H1 (cell line): ENCODE measurements around the gene RASAL2. TPM values are rescaled to one million over a fixed set of nuclear protein-coding genes. Genes with fewer than 3 reads are reported as not detected.

ENCODE experiments used
- CTCF ChIA-PET: fragments of 300-600 bp; sonication (Branson Sonifier 250); formaldehyde crosslinking; loops from one replicate; lab custom pipeline; 2021; ENCODE audit not compliant: partially characterized antibody; lab: Charles Lee
- POLR2A ChIA-PET: fragments of 300-600 bp; sonication (Branson Sonifier 250); formaldehyde crosslinking; loops from one replicate; lab custom pipeline; 2021; ENCODE audit warnings: inconsistent platforms; ENCODE audit not compliant: partially characterized antibody; lab: Charles Lee
- DNase-seq, 2 experiments: peaks; one replicate each; pipeline versions ENCODE4 v3.0.0 to v3.0.0-alpha.2; 2010 to 2022; ENCODE audit warnings: low spot score in 2 of 2, low read depth in 1 of 2, mixed read lengths in 1 of 2
- FAIRE-seq: peaks from 2 replicates; lab custom pipeline; 2011; peaks lifted over from hg19 to GRCh38; lab: Jason Lieb, UNC
- H2AFZ ChIP-seq: 2 replicates; pipeline ENCODE4 v1.8.1; 2012; ENCODE audit warnings: low read length, inconsistent platforms
- H2AK5ac ChIP-seq: 2 replicates; pipeline ENCODE4 v1.6.1; 2013; ENCODE audit warnings: low read depth, low read length
- H2BK120ac ChIP-seq: replicated peaks from 2 replicates; pipeline ENCODE3; 2013; ENCODE audit warnings: low read depth, low read length, inconsistent platforms
- H2BK12ac ChIP-seq: 2 replicates; pipeline ENCODE4 v1.6.1; 2013; ENCODE audit warnings: low read depth, low read length
- H2BK15ac ChIP-seq: 2 replicates; pipeline ENCODE4 v1.6.1; 2013; ENCODE audit warnings: low read length
- H2BK20ac ChIP-seq: 2 replicates; pipeline ENCODE4 v1.6.1; 2013; ENCODE audit warnings: low read length
- H2BK5ac ChIP-seq: 2 replicates; pipeline ENCODE4 v1.6.1; 2013; ENCODE audit warnings: low read depth, low read length
- H3K14ac ChIP-seq: 2 replicates; pipeline ENCODE4 v1.6.1; 2013; ENCODE audit warnings: inconsistent platforms; ENCODE audit not compliant: insufficient read length
- H3K18ac ChIP-seq: 2 replicates; pipeline ENCODE4 v1.6.1; 2013; ENCODE audit warnings: low read length; ENCODE audit errors: extremely low read depth
- H3K23ac ChIP-seq: 2 replicates; pipeline ENCODE4 v1.6.1; 2013; ENCODE audit warnings: inconsistent platforms; ENCODE audit not compliant: insufficient read length
- H3K23me2 ChIP-seq: 2 replicates; pipeline ENCODE4 v1.6.1; 2013; ENCODE audit warnings: low read depth, low read length
- H3K27ac ChIP-seq: 2 replicates; pipeline ENCODE4 v1.6.1; 2011; ENCODE audit warnings: low read depth, low read length, inconsistent platforms
- H3K27me3 ChIP-seq, 4 experiments: replicated peaks in 1 of 4; 1 replicate in 1 of 4; 2 replicates in 3 of 4; pipeline versions ENCODE4 v1.6.1 to v1.8.1; 2011 to 2013; ENCODE audit warnings: low read length in 3 of 4, mild to moderate bottlenecking in 3 of 4, inconsistent platforms in 2 of 4, mixed read lengths in 2 of 4, moderate library complexity in 1 of 4; ENCODE audit not compliant: control insufficient read depth in 3 of 4, insufficient read depth in 3 of 4; ENCODE audit errors: extremely low read depth in 1 of 4
- H3K36me3 ChIP-seq, 4 experiments: 2 replicates each; pipeline versions ENCODE4 v1.6.1 to v1.8.1; 2011 to 2013; ENCODE audit warnings: mild to moderate bottlenecking in 4 of 4, low read length in 3 of 4, moderate library complexity in 2 of 4, control low read depth in 1 of 4, inconsistent platforms in 1 of 4; ENCODE audit not compliant: insufficient read depth in 4 of 4, control insufficient read depth in 2 of 4
- H3K4ac ChIP-seq: replicated peaks from 2 replicates; pipeline ENCODE3; 2013; ENCODE audit warnings: low read length, low read depth, mixed read lengths, inconsistent platforms; ENCODE audit not compliant: insufficient read length
- H3K4me1 ChIP-seq, 4 experiments: replicated peaks in 1 of 4; 1 replicate in 1 of 4; 2 replicates in 3 of 4; pipeline versions ENCODE4 v1.6.1 to v1.8.1; 2011 to 2013; ENCODE audit warnings: low read length in 3 of 4, inconsistent platforms in 2 of 4, mixed read lengths in 1 of 4; ENCODE audit not compliant: insufficient read depth in 4 of 4, control insufficient read depth in 3 of 4
- H3K4me2 ChIP-seq, 2 experiments: 2 replicates each; pipeline versions ENCODE4 v1.6.1 to v1.8.1; 2011 to 2013; ENCODE audit warnings: low read depth in 2 of 2, low read length in 2 of 2, control low read depth in 1 of 2, inconsistent platforms in 1 of 2, mild to moderate bottlenecking in 1 of 2; ENCODE audit not compliant: insufficient read depth in 1 of 2
- H3K4me3 ChIP-seq, 4 experiments: fragments of 200-600, 300-600 bp in 1 of 4; sonication (generic), shearing (Covaris generic), sonication (Bioruptor Twin) in 1 of 4; 2 replicates each; pipeline versions ENCODE4 v1.5.1 to v1.8.1; 2011 to 2016; ENCODE audit warnings: low read length in 4 of 4, low read depth in 3 of 4, control low read depth in 2 of 4, inconsistent platforms in 2 of 4, mild to moderate bottlenecking in 2 of 4, mixed read lengths in 1 of 4, moderate library complexity in 1 of 4; ENCODE audit not compliant: insufficient read depth in 2 of 4; ENCODE audit errors: extremely low read depth in 1 of 4
- H3K56ac ChIP-seq: replicated peaks from 2 replicates; pipeline ENCODE3; 2013; ENCODE audit warnings: low read depth, mild to moderate bottlenecking, mixed read lengths, low read length, inconsistent platforms; ENCODE audit not compliant: insufficient read length
- H3K79me1 ChIP-seq: 2 replicates; pipeline ENCODE4 v1.6.1; 2013; ENCODE audit warnings: low read depth, low read length, control low read depth
- H3K79me2 ChIP-seq, 2 experiments: 2 replicates each; pipeline versions ENCODE4 v1.6.1 to v1.8.1; 2012 to 2013; ENCODE audit warnings: low read length in 2 of 2, mild to moderate bottlenecking in 2 of 2, inconsistent platforms in 1 of 2; ENCODE audit not compliant: insufficient read depth in 2 of 2, control insufficient read depth in 1 of 2
- H3K9ac ChIP-seq, 4 experiments: replicated peaks in 1 of 4; 1 replicate in 1 of 4; 2 replicates in 3 of 4; pipeline versions ENCODE4 v1.6.1 to v1.8.1; 2011 to 2013; ENCODE audit warnings: low read depth in 3 of 4, low read length in 3 of 4, control low read depth in 2 of 4, mild to moderate bottlenecking in 2 of 4, moderate library complexity in 2 of 4, inconsistent platforms in 1 of 4; ENCODE audit errors: extremely low read depth in 1 of 4
- H3K9me3 ChIP-seq, 2 experiments: 2 replicates each; pipeline versions ENCODE4 v1.6.1 to v1.8.1; 2012 to 2013; ENCODE audit warnings: mild to moderate bottlenecking in 2 of 2, moderate library complexity in 2 of 2, control low read depth in 1 of 2, inconsistent platforms in 1 of 2, low read depth in 1 of 2, low read length in 1 of 2, mixed read lengths in 1 of 2; ENCODE audit not compliant: insufficient read depth in 2 of 2
- H4K20me1 ChIP-seq, 2 experiments: replicated peaks in 1 of 2; 2 replicates each; pipeline versions ENCODE3 to v1.8.1; 2011 to 2013; ENCODE audit warnings: inconsistent platforms in 2 of 2, low read length in 2 of 2, mild to moderate bottlenecking in 1 of 2; ENCODE audit not compliant: insufficient read depth in 2 of 2, control insufficient read depth in 1 of 2
- H4K5ac ChIP-seq: 2 replicates; pipeline ENCODE4 v1.6.1; 2013; ENCODE audit warnings: low read length, low read depth, mixed read lengths, inconsistent platforms; ENCODE audit not compliant: insufficient read length
- H4K8ac ChIP-seq: 2 replicates; pipeline ENCODE4 v1.8.0; 2013; ENCODE audit warnings: mild to moderate bottlenecking, moderate library complexity, low read length, inconsistent platforms; ENCODE audit not compliant: insufficient read depth; ENCODE audit errors: extremely low read depth
- H4K91ac ChIP-seq: replicated peaks from 2 replicates; pipeline ENCODE3; 2013; ENCODE audit warnings: low read length, mixed read lengths, inconsistent platforms; ENCODE audit not compliant: insufficient read length
- ATF3 ChIP-seq: IDR thresholded peaks from 2 replicates; pipeline ENCODE4 v1.6.1; 2011; ENCODE audit warnings: low read depth, mild to moderate bottlenecking, low read length; ENCODE audit not compliant: insufficient read depth
- BCL11A ChIP-seq, 2 experiments: IDR thresholded peaks; one replicate each; pipeline ENCODE4 v1.6.1; 2011; ENCODE audit warnings: low read depth in 2 of 2, low read length in 2 of 2, mild to moderate bottlenecking in 2 of 2
- CBX8 ChIP-seq: fragments of 300-800, 300-1000 bp; sonication (generic); IDR thresholded peaks from 2 replicates; pipeline ENCODE4 v1.7.1; 2016; ENCODE audit warnings: low read depth, low read length, borderline replicate concordance
- FOSL1 ChIP-seq: IDR thresholded peaks from 2 replicates; pipeline ENCODE4 v1.6.1; 2011; ENCODE audit warnings: mild to moderate bottlenecking, low read depth, low read length, moderate library complexity; ENCODE audit not compliant: insufficient read depth
- JUND ChIP-seq: IDR thresholded peaks from 2 replicates; pipeline ENCODE4 v1.6.1; 2011; ENCODE audit warnings: mild to moderate bottlenecking, improper control_type of control experiment, low read length
- TBP ChIP-seq: IDR thresholded peaks from 2 replicates; pipeline ENCODE4 v1.6.1; 2011; ENCODE audit warnings: low read depth, low read length, improper control_type of control experiment
- whole genome bisulfite sequencing, 2 experiments: shearing (Covaris generic) in 1 of 2; methylation state at CpG; one replicate each; pipeline versions ENCODE4 v1.1.6 to v1.1.7; 2013 to 2015; ENCODE audit warnings: low lambda C conversion rate in 2 of 2, mixed read lengths in 2 of 2, inconsistent platforms in 1 of 2, low coverage in 1 of 2, missing lambda C conversion rate in 1 of 2; ENCODE audit not compliant: insufficient replicate concordance in 2 of 2, insufficient coverage in 1 of 2, insufficient read length in 1 of 2; ENCODE audit errors: extremely low coverage in 1 of 2, missing lambda C conversion rate in 1 of 2; 5-methylcytosine and 5-hydroxymethylcytosine counted together
- polyA plus RNA-seq, 7 experiments: library from polyadenylated mRNA; depleted of rRNA in 3 of 7; stranded (reverse) in 5 of 7; unstranded in 2 of 7; fragments of >200 nt in 5 of 7; fragments of 200-250 nt in 2 of 7; gene quantifications; 1 replicate in 5 of 7; 2 replicates in 1 of 7; 4 replicates in 1 of 7; pipeline versions ENCODE4 v1.2.1 to v1.2.3, GENCODE V29; 2011 to 2013; ENCODE audit warnings: missing spikeins in 2 of 7, mixed read lengths in 2 of 7
- total RNA-seq: library from RNA; stranded (reverse); fragmentation: NEBNext Ultra II Directional; extraction: Animal tissue kit (Norgen Biotek cat#: 25700); gene quantifications from 2 replicates; pipeline ENCODE4 v1.2.1, GENCODE V29; 2021

Gene RASAL2
- total and polyA plus RNA-seq, 2 of the 8 experiments (the other 6 are each of a cell fraction or from before 2014, with no cell fraction given): 15.9 to 32.5 TPM

GRCh38 chr1:178127482-178128191 is 33.7 kb downstream of the RASAL2 start:
- no peak for FAIRE-seq
- 88% methylated on average over 2 of the region's 2 CpGs; no CpG with 5 or more reads in 1 of the 2 experiments for WGBS, 2 experiments
- H3K23ac ChIP-seq: no peak overlapping the region
- H2BK120ac ChIP-seq: no peak overlapping the region
- H3K18ac ChIP-seq: no peak overlapping the region
- no peak overlapping the region for H2BK12ac ChIP-seq
- H3K14ac ChIP-seq: no peak overlapping the region
- no peak overlapping the region for H2BK15ac ChIP-seq
- H3K4ac ChIP-seq: no peak overlapping the region
- no peak overlapping the region for H2BK20ac ChIP-seq
- no peak overlapping the region for H4K91ac ChIP-seq
- DNase-seq: no peak
- H3K4me1 ChIP-seq: no peaks in the 10 kb centered on the region
- H2BK5ac ChIP-seq: no peak overlapping the region
- H3K9me3 ChIP-seq: no peaks in the 10 kb centered on the region
- H3K79me1 ChIP-seq: 0 out of 2 replicates have a peak, but pooled peaks cover 3% of the 10 kb centered on the region
- no peak overlapping the region for H4K8ac ChIP-seq
- ChIA-PET POLR2A (no interaction called here), CTCF (no interaction called here)
- H3K27me3 ChIP-seq: no peaks in the 10 kb centered on the region
- H3K79me2 ChIP-seq: peaks cover 0 to 39% of the 10 kb centered on the region in 2 experiments; a peak in 3 of 4 replicates
- no peak overlapping the region for H2AK5ac ChIP-seq
- H3K27ac ChIP-seq: no peak overlapping the region
- H3K56ac ChIP-seq: no peak overlapping the region
- TF ChIP-seq BCL11A (IDR thresholded peaks at IDR 0.05; ENCODE audit: low read depth in 2 of 2, low read length in 2 of 2) (no peak), JUND (no peak), ATF3 (no peak), TBP (no peak), FOSL1 (no peak), CBX8 (no peak)
- no peaks in the 10 kb centered on the region for H3K36me3 ChIP-seq
- H2AFZ ChIP-seq: no peak overlapping the region
- H4K5ac ChIP-seq: no peak overlapping the region
- H3K4me2 ChIP-seq: no peak overlapping the region
- H3K4me3 ChIP-seq: no peak overlapping the region
- H4K20me1 ChIP-seq: peaks cover 0 to 2% of the 10 kb centered on the region in 2 experiments
- no peaks in the 10 kb centered on the region for H3K23me2 ChIP-seq
- no peak overlapping the region for H3K9ac ChIP-seq
